GM21515 (cell line): ENCODE results near the gene CFAP99.

ENCODE experiments used
- ATAC-seq: cut with Tn5 transposase; IDR thresholded peaks from one replicate; pipeline ENCODE4 v1.9.1; 2021; ENCODE audit not compliant: unreplicated experiment

The CFAP99 gene

DNA sequence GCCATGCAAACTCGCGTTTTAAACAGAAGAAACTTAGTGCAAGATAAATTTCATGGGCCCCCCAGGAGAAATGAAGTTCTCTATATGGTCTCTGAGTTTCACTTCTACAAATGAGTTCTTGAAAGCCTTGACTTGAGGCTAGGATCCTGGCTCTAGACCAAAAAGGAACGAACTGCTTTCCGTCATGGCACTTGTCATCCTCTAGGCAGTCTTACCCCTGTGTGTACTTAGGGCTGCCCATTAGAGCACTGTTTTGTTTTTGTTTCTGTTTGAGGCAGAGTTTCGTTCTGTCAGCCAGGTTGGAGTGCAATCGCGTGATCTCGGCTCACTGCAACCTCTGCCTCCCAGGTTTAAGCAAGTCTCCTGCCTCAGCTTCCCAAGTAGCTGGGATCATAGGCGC is 79.2 kb downstream of the CFAP99 start:
- ATAC-seq = peak; percentile 93

DNA sequence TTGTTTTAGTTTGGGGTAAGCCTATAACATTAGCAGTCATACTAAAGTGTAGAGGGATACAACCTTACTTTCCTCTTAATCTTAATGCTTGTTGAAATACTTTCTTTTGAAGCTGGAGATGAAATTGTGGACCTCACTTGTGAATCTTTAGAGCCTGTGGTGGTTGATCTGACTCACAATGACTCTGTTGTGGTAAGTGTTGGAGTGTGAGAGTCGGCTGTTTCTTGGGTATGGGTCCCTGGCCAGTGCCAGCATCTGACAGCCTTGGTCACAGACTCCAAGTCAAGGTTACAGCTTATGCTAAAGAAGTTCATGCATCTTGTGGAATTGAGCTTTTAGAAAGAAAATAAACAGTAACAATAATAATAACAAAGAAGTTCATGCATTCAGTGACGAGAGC is 81.8 kb downstream of the CFAP99 start:
- no peak for ATAC-seq

DNA sequence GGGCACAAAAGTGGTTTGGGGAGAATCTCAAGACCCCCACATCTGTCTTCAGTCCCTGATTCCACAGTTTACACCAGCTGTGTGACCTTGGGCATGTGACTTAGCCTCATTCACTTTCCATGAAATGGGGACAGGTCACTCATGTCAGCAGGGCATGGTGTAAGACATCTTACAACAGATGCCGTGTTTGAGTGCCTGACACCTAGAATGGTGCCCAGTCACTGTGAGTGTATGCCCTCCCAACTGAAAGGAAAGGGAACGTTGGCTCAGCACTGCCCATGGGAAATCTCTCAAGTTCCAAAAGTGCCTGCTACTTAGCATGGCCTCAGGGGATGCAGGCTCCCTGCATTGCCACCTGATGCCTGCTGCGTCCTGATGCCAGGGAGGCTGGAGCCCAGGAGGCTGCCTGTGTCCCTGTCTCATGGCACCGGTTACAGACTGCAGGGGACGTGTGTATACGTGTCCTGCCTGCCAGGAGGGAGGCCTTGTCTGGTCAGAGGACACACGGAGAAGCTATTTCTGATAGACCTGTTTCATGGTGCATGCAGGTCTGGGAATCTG is 82.4 kb downstream of the CFAP99 start:
- no peak for ATAC-seq

DNA sequence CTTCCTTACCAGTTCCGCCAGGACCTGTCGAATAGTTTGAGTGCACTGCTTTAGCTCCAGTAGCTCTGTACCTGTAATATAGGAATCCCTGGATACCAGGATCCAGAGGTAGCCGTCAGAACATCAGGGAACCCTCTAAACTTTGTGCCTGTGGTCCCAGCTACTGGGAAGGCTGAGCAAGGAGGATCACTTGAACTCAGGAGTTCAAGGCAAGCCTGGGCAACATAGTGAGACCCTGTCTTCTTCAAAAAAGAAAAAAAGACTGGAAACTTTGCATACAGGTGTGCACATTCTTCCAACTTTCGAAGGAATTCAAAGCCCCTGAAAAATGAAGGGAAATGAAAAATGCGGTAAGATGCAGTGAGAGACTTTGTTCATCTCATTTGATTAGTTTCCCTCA is 85.1 kb downstream of the CFAP99 start:
- no peak for ATAC-seq

GRCh38 chr4:2507259-2507658 is 88.5 kb downstream of the CFAP99 start:
- no peak for ATAC-seq

DNA sequence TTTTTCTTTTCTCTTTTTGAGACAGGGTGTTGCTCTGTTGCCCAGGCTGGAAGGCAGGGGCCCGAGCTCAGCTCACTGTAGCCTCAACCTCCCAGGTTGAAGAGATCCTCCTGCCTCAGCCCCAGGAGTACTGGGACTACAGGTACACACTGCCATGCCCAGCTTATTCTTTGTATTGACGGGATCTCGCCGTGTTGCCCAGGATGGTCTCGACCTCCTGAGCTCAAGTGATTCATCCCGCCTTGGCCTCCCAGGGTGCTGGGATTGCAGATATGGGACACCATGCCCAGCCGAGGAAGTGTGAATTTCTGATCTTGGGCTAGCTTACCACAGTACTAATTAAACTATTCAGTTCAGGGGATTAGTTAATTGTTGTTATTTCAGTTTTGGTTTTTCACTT is 89.1 kb downstream of the CFAP99 start:
- ATAC-seq = no peak

- ATAC-seq = no peak
Observed at GRCh38 chr4:2510351-2511259, 91.8 kb downstream of the CFAP99 start.

- ATAC-seq = no peak
Observed at GRCh38 chr4:2511645-2512131, 92.9 kb downstream of the CFAP99 start.
